ENCODE data around the gene USP24.
"Not testable (repeated sequence)": the region's sequence is repeated elsewhere in the genome, so short reads cannot be mapped to it uniquely, and the experiment has no call there.

The USP24 gene

DNA sequence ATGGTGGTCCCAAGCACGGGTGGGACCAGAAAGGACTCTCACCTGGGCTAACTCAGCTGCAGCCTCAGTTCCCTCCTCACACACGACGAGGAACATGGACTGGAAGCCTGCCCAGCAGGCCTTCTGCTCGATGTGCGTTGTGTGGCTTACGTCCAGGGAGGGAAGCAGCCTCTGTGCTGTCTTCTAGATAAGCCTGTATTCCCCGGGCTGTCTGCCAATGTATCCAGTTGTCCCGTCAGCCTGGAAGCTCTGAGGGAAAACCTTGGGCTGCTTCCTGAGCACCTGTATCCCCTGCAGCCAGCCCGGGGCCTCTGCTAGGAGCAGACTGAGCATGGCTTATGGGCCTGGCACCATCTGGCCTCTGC, 165.3 kb downstream of the USP24 start:
- no peak for DNase-seq

- no peak for DNase-seq
These were observed 165.8 kb downstream of the USP24 start for GRCh38 chr1:55049271-55049913.

DNA sequence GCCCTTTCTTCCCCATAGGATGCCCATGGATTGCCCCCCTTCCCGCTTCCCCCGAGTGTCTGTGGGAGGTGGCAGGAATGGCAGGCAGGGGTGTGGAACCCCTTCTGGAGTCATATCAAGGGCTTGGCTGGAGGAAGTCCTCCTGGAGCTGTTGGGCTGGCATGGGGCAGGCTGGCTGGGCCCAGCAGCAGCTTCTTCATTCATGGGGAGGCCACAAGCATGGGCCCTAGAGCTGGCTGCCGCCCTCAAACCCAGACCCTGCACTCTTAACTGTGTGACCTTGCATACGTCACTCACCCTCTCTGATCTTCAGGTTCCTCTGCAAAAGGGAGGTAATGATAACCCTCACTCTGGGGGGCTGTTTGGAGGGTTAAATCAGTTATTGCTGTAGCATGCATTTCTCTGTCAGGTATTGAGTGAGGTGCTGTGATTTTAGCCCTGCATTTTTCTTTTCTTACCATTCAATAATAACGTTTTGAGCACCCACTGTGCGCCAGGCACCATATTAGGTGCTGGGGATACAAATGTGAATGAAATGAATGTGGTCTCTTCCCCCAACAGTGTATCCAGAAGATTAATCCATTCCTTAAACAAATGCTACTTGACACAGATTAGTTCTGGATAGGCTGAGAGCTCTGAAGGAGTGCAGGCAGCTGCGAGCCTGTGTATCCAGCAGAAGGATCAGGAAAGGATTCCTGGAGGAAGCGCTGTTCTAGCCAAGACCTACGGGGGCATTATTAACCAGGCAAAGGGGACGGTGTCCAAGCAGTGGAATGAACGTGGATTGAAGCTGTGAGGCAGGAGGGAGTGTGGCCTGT, 166.5 kb downstream of the USP24 start:
- DNase-seq, result no peak

DNA sequence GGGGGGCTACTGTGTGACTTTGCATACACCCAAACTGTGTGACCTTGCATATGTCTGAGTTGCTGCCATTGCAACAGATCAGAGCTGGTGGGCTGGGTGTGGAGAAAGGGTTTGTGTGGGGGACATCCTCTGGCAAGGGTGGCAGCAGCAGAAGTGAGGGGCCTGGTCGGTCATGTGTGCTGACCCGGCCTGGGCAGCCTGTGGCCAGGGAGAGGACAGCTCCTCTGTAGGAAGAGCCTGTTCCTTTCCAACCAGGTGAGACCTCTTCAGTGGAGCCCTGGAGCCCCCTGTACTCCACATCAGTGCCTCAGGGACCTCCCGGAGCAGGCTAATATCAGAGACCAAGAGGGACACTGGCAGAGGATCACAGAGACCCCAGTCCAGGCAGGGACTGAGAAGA, 167.6 kb downstream of the USP24 start:
- no peak for DNase-seq

DNA sequence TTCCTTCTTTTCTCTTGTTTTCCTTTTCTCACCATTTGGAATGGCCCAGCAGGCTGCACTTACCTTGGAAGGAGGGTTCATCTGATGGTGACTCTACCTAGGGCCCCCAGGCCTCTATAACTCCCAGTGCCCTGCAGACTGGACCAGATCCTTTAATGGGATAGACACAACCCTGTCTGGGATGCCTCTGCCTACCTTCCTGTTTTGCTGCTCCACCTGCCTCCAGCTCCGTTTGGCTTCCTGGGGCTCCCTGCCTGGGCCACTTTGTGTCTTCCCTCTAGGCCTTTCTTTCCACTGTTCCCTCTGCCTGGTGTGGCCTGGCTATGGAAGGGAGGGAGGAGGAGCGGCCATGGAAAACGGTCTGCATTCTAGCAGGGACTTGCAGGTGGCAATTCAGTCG, 168.3 kb downstream of the USP24 start:
- DNase-seq, result no peak

GRCh38 chr1:55045430-55045829, 169.7 kb downstream of the USP24 start:
- DNase-seq, result no peak

- no peak for DNase-seq
These were observed 170.4 kb downstream of the USP24 start for GRCh38 chr1:55044617-55045397.

- no peak for DNase-seq
These were observed 171.4 kb downstream of the USP24 start for GRCh38 chr1:55043726-55044125.

DNA sequence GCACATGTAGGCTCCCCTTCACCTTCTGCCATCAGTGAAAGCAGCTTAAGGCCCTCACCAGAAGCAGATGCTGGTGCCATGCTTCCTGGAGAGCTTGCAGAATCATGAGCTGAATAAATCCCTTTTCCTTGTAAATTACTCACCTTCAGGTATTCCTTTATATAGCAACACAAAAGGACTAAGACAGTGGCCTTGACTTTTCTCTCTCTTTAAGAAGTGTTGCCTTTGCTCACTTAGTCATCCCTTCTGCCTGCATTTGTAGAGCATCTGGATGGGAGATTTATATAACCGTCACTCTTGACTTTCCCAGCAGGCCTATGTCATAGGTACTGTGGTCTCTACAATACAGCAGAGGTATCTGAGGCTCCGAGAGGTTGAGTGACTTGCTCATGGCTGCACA, 172.2 kb downstream of the USP24 start:
- DNase-seq, result no peak

DNA sequence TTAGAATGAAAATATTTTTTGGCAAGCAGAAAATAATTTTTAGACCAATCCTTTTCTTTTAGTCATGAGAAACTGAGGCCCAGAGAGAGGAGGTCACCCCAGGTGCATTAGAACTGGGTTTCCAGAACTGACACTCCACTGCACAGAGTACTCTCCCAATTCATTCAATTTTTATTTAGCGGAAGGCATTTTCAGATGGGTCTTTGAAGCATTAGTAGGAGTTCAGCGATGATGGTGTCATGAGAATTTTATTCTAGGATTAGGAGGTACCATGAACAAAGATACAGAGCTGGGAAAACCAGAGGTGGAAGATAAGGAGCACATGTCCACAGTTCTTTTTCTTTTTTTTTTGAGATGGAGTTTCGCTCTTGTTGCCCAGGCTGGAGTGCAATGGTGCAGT, 173.6 kb downstream of the USP24 start:
- no peak for DNase-seq

- no peak for DNase-seq
These were observed 174.2 kb downstream of the USP24 start for GRCh38 chr1:55040933-55041494.

- no peak for DNase-seq
These were observed 174.9 kb downstream of the USP24 start for GRCh38 chr1:55040083-55040932.

GRCh38 chr1:55039342-55040082, 175.7 kb downstream of the USP24 start, which contains the start of gene PCSK9:
Gene PCSK9 (plus strand): TSS chr1:55039548. CDS start chr1:55039838, 290 bp downstream.
- DNase-seq, result no peak

GRCh38 chr1:55038974-55039341, 176.2 kb downstream of the USP24 start:
- no peak for DNase-seq

DNA sequence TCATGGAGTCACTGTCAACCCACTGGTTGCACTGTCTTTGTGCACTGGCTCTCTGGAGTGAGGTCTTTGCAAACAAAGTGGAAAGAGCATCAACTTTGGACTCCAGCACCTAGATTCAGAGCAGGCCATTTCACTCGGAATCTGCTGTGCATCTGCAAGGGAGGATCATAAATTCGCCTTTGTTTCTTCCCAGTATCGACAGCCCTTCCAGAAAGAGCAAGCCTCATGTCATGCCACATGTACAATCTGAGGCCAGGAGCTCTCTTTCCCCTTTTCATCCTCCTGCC, 176.7 kb downstream of the USP24 start:
- DNase-seq, result no peak

DNA sequence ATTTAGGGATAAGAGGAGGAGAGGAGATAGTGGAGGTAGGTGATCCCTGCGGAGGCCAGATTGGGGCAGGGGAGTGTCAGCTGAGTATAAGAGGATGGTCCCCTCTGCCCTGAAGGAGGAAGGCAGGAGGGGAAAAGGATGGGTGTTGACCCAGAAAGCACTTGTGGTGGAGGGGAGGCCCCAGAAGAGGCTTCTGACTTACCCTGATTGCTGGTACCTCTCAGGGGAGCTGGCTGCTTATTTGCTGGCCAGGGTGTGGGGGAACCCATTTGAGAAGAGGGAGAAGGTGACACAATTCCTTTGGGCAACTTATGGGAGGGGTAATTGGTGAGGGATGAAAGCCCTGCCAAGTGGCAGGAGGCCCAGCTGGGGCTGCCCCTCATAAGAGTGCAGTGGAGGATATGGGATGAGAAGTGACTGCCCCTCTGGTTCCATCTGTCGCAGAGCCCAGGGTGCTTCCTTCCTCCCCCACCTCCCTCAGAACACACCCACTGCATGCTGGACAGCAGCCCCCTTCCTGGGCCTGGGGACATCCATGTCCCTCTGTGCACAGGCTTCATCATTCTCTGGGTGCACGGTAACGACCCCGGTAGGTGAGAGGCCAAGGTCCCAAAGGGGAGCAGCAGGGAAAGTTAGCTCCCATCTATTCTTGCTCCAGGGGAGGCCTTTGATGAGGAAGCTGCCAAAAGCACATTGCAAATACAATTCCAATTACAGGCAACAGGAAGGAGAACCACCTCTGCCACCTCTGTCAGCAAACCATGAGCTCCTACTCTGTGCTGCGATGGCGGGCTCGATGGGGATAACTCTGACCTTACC, 177.2 kb downstream of the USP24 start:
- DNase-seq, result no peak

GRCh38 chr1:55035904-55036303, 179.3 kb downstream of the USP24 start:
- no peak for DNase-seq

GRCh38 chr1:55034476-55035133, 180.6 kb downstream of the USP24 start:
- no peak for DNase-seq

DNA sequence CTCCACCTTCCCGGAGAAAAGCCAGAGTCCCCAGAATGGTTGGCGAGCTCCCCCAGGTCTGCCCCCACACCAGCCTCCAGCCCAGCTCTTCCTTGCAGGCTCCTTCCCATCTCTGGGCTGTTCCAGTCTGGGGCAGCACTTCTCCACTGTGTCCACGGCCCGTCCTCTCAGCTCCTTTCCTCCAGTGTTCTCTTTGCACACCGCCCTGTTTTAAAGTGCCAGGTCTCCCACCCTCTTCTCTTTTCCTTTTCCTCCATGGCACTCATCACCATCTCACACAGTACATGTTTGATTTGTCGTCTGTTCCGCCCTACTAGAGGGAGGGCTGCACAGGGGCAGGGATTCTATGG, 181.9 kb downstream of the USP24 start:
- no peak for DNase-seq

GRCh38 chr1:55031098-55031497, 184.1 kb downstream of the USP24 start:
- not testable (repeated sequence) for DNase-seq

- not testable (repeated sequence) for DNase-seq
These were observed 188.5 kb downstream of the USP24 start for GRCh38 chr1:55026682-55027081.
